ENCODE measurements around the gene SDHA. TPM values are rescaled to one million over a fixed set of nuclear protein-coding genes. Genes with fewer than 3 reads are reported as not detected.

Gene SDHA
- total and polyA plus RNA-seq, 2 of the 13 experiments (the other 11 are each of a cell fraction or from before 2014, with no cell fraction given) = 185 to 240 TPM

GRCh38 chr5:218457-219291, 554 bp downstream of the SDHA start (continued):
- TF ChIP-seq, protein P1, sequence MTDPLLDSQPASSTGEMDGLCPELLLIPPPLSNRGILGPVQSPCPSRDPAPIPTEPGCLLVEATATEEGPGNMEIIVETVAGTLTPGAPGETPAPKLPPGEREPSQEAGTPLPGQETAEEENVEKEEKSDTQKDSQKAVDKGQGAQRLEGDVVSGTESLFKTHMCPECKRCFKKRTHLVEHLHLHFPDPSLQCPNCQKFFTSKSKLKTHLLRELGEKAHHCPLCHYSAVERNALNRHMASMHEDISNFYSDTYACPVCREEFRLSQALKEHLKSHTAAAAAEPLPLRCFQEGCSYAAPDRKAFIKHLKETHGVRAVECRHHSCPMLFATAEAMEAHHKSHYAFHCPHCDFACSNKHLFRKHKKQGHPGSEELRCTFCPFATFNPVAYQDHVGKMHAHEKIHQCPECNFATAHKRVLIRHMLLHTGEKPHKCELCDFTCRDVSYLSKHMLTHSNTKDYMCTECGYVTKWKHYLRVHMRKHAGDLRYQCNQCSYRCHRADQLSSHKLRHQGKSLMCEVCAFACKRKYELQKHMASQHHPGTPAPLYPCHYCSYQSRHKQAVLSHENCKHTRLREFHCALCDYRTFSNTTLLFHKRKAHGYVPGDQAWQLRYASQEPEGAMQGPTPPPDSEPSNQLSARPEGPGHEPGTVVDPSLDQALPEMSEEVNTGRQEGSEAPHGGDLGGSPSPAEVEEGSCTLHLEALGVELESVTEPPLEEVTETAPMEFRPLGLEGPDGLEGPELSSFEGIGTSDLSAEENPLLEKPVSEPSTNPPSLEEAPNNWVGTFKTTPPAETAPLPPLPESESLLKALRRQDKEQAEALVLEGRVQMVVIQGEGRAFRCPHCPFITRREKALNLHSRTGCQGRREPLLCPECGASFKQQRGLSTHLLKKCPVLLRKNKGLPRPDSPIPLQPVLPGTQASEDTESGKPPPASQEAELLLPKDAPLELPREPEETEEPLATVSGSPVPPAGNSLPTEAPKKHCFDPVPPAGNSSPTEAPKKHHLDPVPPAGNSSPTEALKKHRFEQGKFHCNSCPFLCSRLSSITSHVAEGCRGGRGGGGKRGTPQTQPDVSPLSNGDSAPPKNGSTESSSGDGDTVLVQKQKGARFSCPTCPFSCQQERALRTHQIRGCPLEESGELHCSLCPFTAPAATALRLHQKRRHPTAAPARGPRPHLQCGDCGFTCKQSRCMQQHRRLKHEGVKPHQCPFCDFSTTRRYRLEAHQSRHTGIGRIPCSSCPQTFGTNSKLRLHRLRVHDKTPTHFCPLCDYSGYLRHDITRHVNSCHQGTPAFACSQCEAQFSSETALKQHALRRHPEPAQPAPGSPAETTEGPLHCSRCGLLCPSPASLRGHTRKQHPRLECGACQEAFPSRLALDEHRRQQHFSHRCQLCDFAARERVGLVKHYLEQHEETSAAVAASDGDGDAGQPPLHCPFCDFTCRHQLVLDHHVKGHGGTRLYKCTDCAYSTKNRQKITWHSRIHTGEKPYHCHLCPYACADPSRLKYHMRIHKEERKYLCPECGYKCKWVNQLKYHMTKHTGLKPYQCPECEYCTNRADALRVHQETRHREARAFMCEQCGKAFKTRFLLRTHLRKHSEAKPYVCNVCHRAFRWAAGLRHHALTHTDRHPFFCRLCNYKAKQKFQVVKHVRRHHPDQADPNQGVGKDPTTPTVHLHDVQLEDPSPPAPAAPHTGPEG (CRISPR knock-in tag; IDR thresholded peaks at IDR 0.05) = peak; percentile 62
- peak; percentile 52 for TF ChIP-seq AGO2 (optimal IDR thresholded peaks at IDR 0.05; ENCODE audit: low read depth, low read length)
- TF ChIP-seq FOXC1 (CRISPR knock-in tag; IDR thresholded peaks at IDR 0.05; ENCODE audit: borderline replicate concordance) = peak; percentile 25; the same call in 1 of the 2 replicates
- TF ChIP-seq RBM39 (IDR thresholded peaks at IDR 0.05; ENCODE audit: low read depth, low read length, poor library complexity, severe bottlenecking) = peak; percentile 28
- TF ChIP-seq, protein P2, sequence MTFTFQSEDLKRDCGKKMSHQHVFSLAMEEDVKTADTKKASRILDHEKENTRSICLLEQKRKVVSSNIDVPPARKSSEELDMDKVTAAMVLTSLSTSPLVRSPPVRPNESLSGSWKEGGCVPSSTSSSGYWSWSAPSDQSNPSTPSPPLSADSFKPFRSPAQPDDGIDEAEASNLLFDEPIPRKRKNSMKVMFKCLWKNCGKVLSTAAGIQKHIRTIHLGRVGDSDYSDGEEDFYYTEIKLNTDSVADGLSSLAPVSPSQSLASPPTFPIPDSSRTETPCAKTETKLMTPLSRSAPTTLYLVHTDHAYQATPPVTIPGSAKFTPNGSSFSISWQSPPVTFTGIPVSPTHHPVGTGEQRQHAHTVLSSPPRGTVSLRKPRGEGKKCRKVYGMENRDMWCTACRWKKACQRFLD (CRISPR knock-in tag; IDR thresholded peaks at IDR 0.05; ENCODE audit: borderline replicate concordance) = no peak
- TF ChIP-seq GABPA (IDR thresholded peaks at IDR 0.05; ENCODE audit: low read depth, low read length) = no peak
- TF ChIP-seq GABPA (CRISPR knock-in tag; IDR thresholded peaks at IDR 0.05; ENCODE audit: low read depth) = no peak
- no peak for TF ChIP-seq ZNF256 (CRISPR knock-in tag; conservative IDR thresholded peaks at IDR 0.05)
- TF ChIP-seq IKZF4 (CRISPR knock-in tag; IDR thresholded peaks at IDR 0.05; ENCODE audit: borderline replicate concordance, low read depth, not compliant biosample characterization) = peak; percentile 48
- peak; percentile 72; the same call in 1 of the 2 replicates for TF ChIP-seq ZSCAN21 (CRISPR knock-in tag; IDR thresholded peaks at IDR 0.05; ENCODE audit: borderline replicate concordance)
- TF ChIP-seq, protein P3, sequence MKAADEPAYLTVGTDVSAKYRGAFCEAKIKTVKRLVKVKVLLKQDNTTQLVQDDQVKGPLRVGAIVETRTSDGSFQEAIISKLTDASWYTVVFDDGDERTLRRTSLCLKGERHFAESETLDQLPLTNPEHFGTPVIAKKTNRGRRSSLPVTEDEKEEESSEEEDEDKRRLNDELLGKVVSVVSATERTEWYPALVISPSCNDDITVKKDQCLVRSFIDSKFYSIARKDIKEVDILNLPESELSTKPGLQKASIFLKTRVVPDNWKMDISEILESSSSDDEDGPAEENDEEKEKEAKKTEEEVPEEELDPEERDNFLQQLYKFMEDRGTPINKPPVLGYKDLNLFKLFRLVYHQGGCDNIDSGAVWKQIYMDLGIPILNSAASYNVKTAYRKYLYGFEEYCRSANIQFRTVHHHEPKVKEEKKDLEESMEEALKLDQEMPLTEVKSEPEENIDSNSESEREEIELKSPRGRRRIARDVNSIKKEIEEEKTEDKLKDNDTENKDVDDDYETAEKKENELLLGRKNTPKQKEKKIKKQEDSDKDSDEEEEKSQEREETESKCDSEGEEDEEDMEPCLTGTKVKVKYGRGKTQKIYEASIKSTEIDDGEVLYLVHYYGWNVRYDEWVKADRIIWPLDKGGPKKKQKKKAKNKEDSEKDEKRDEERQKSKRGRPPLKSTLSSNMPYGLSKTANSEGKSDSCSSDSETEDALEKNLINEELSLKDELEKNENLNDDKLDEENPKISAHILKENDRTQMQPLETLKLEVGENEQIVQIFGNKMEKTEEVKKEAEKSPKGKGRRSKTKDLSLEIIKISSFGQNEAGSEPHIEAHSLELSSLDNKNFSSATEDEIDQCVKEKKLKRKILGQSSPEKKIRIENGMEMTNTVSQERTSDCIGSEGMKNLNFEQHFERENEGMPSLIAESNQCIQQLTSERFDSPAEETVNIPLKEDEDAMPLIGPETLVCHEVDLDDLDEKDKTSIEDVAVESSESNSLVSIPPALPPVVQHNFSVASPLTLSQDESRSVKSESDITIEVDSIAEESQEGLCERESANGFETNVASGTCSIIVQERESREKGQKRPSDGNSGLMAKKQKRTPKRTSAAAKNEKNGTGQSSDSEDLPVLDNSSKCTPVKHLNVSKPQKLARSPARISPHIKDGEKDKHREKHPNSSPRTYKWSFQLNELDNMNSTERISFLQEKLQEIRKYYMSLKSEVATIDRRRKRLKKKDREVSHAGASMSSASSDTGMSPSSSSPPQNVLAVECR (CRISPR knock-in tag; IDR thresholded peaks at IDR 0.05; ENCODE audit: borderline replicate concordance) = peak; percentile 55; the same call in 1 of the 2 replicates
- 0 out of 2 replicates have a peak, but pooled peaks have one; percentile 22 for TF ChIP-seq KDM2A (CRISPR knock-in tag; IDR thresholded peaks at IDR 0.05; ENCODE audit: borderline replicate concordance, low read depth)
